Measurements from ENCODE around the gene SRGN.
"Not testable (repeated sequence)": the region's sequence is repeated elsewhere in the genome, so short reads cannot be mapped to it uniquely, and the experiment has no call there.

SRGN gene

GRCh38 chr10:69087590-69088470, at the start of gene SRGN:
Gene SRGN, plus strand, starts transcription at chr10:69088103. Its CDS starts 55 bp downstream, at chr10:69088158.
- DNase-seq (ENCODE audit: low spot score) = peak; percentile 72

DNA sequence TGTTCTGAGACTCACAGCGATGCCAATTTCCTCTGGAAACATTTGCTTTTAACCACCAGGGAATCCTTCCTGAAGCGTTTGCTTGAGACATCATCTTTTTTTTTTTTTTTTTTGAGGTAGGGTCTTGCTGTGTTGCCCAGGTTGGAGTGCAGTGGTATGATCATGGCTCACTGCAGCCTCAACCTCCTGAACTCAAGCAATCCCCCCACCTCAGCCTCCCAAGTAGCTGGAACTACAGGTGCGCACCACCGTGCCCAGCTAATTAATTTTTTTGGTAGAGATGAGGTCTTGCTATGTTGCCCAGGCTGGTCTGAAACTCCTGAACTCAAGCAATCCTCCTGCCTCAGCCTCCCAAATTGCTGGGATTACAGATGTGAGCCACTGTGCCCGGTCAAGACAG, 47.0 kb upstream of the SRGN start:
- not testable (repeated sequence) for DNase-seq (ENCODE audit: low spot score)

DNA sequence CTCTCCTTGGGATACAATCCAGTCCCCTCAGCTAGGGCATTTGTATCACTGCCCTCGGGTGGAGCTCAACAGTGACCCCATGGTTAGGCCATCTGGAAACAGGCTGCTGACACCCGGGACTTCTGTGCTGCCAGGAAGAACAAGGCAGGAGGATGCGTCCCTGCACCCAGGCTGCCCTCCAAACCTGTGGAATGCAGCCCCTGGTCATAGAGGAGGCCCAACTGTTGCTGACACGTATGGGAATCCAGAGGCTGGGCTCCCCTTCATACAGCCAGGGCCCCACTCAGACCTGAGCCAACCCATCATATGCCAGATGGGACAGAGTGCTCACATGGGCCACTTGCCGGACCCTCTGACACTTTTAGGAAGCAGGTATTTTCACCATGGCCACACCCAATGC, 45.5 kb upstream of the SRGN start:
- no peak for DNase-seq (ENCODE audit: low spot score)

GRCh38 chr10:69042838-69043237, 45.1 kb upstream of the SRGN start:
- DNase-seq (ENCODE audit: low spot score) = no peak

GRCh38 chr10:69043931-69044531, 43.9 kb upstream of the SRGN start:
- DNase-seq (ENCODE audit: low spot score) = no peak

GRCh38 chr10:69044546-69044945, 43.4 kb upstream of the SRGN start:
- DNase-seq (ENCODE audit: low spot score) = no peak

GRCh38 chr10:69045441-69046300, 42.2 kb upstream of the SRGN start:
- DNase-seq (ENCODE audit: low spot score) = peak; percentile 49

- no peak for DNase-seq (ENCODE audit: low spot score)
Measured at GRCh38 chr10:69047111-69047832, 40.6 kb upstream of the SRGN start.

- DNase-seq (ENCODE audit: low spot score) = peak; percentile 48
Measured at GRCh38 chr10:69048103-69048502, 39.8 kb upstream of the SRGN start.

- no peak for DNase-seq (ENCODE audit: low spot score)
Measured at GRCh38 chr10:69049566-69049961, 38.3 kb upstream of the SRGN start.

DNA sequence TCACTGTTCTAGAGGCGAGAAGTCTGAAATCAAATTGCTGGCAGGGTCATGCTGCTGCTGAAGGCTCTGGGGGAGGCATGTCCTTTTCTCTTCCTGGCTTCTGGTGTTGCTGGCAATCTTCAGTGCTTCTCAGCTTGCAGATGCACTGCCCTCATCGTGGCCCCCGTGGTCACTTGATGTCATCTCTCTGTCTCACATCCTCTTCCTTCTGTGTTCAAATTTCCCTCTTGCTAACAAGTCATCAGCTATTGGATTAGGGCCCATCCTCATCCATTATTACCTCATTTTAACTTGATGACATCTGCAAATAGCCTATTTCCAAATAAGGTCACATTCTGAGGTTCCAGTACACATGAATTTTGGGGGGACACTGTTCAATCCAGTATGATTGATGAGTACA, 36.6 kb upstream of the SRGN start:
- DNase-seq (ENCODE audit: low spot score) = peak; percentile 36

- no peak for DNase-seq (ENCODE audit: low spot score)
Measured at GRCh38 chr10:69051710-69052487, 36.0 kb upstream of the SRGN start.

- no peak for DNase-seq (ENCODE audit: low spot score)
Measured at GRCh38 chr10:69052736-69053135, 35.2 kb upstream of the SRGN start.

DNA sequence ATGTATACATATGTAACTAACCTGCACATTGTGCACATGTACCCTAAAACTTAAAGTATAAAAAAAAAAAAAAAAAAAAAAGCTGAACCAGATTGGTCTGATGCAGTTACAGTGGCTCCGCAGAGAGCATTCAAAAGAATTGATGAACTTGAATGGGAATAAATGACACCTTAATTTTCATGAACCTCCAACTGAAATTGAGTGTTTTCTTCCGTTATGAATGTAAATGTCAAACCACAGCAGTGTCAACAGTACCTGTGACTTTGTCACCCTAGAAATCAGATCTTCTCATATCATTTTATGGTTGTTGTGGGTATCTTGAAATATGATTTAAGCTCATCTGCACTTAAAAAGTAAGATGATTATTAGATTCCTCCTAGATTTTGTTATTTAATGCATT, 32.7 kb upstream of the SRGN start:
- DNase-seq (ENCODE audit: low spot score) = no peak

- DNase-seq (ENCODE audit: low spot score) = no peak
Measured at GRCh38 chr10:69056129-69056528, 31.8 kb upstream of the SRGN start.

- DNase-seq (ENCODE audit: low spot score) = no peak
Measured at GRCh38 chr10:69056536-69057260, 31.2 kb upstream of the SRGN start.

GRCh38 chr10:69057261-69057950, 30.5 kb upstream of the SRGN start:
- DNase-seq (ENCODE audit: low spot score) = no peak

GRCh38 chr10:69057951-69058297, 30.0 kb upstream of the SRGN start:
- peak; percentile 60 for DNase-seq (ENCODE audit: low spot score)

GRCh38 chr10:69060127-69060798, 27.6 kb upstream of the SRGN start:
- no peak for DNase-seq (ENCODE audit: low spot score)
